Measurements from ENCODE around the gene LMAN2.

LMAN2 gene

DNA sequence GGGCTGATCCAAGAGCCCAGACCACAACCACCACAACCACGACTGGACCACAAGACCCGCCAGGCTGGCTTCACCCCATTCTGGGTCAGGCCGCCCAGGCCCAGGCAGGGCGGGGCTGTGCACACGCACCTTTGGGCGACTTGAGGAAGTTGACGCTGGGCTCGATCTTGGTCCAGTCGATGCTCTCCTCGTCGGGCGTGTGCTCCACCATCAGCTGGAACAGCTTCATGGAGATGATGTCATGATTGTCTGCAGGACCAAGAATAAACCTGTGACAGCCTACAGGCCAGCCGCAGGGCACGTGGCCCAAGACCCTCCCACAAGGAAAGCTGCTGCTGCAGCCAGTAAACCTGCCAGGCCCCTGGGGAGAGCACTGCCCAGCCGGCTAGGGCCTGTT lies 17.3 kb downstream of the LMAN2 start:
- H3K4me3 ChIP-seq (ENCODE audit: low read depth, low read length) = no peak overlapping the region
- peaks cover 68% of the 10 kb centered on the region for H3K36me3 ChIP-seq
- DNase-seq = peak; percentile 93
- TF ChIP-seq CTCF (IDR thresholded peaks at IDR 0.05; ENCODE audit: low read depth, low read length) = no peak
- H3K27me3 ChIP-seq = no peaks in the 10 kb centered on the region
- peaks cover 18% of the 10 kb centered on the region for H3K4me1 ChIP-seq
- H3K9me3 ChIP-seq = no peaks in the 10 kb centered on the region

- H3K4me3 ChIP-seq (ENCODE audit: low read depth, low read length) = no peak overlapping the region
- no peak for TF ChIP-seq CTCF (IDR thresholded peaks at IDR 0.05; ENCODE audit: low read depth, low read length)
- H3K9me3 ChIP-seq = no peaks in the 10 kb centered on the region
- DNase-seq = no peak
- H3K27me3 ChIP-seq = no peaks in the 10 kb centered on the region
- peaks cover 18% of the 10 kb centered on the region for H3K4me1 ChIP-seq
- H3K36me3 ChIP-seq = peaks cover 66% of the 10 kb centered on the region
Observed at GRCh38 chr5:177333420-177334154, 17.9 kb downstream of the LMAN2 start.

GRCh38 chr5:177332896-177333260 lies 18.6 kb downstream of the LMAN2 start:
- no peak overlapping the region for H3K4me3 ChIP-seq (ENCODE audit: low read depth, low read length)
- no peaks in the 10 kb centered on the region for H3K27me3 ChIP-seq
- H3K9me3 ChIP-seq = no peaks in the 10 kb centered on the region
- H3K36me3 ChIP-seq = peaks cover 59% of the 10 kb centered on the region
- DNase-seq = peak; percentile 22
- TF ChIP-seq CTCF (IDR thresholded peaks at IDR 0.05; ENCODE audit: low read depth, low read length) = no peak
- peaks cover 18% of the 10 kb centered on the region for H3K4me1 ChIP-seq

- Histone ChIP-seq H3K9me3 (no peaks in the 10 kb centered on the region), H3K4me1 (peaks cover 18% of the 10 kb centered on the region), H3K4me3 (ENCODE audit: low read depth, low read length) (no peak overlapping the region), H3K36me3 (peaks cover 53% of the 10 kb centered on the region), H3K27me3 (no peaks in the 10 kb centered on the region)
- no peak for DNase-seq
- TF ChIP-seq CTCF (IDR thresholded peaks at IDR 0.05; ENCODE audit: low read depth, low read length) = no peak
Observed at GRCh38 chr5:177332031-177332895, 19.2 kb downstream of the LMAN2 start.

- Histone ChIP-seq H3K4me3 (ENCODE audit: low read depth, low read length) (no peak overlapping the region), H3K9me3 (no peaks in the 10 kb centered on the region), H3K4me1 (peaks cover 18% of the 10 kb centered on the region), H3K36me3 (peaks cover 46% of the 10 kb centered on the region), H3K27me3 (no peaks in the 10 kb centered on the region)
- no peak for TF ChIP-seq CTCF (IDR thresholded peaks at IDR 0.05; ENCODE audit: low read depth, low read length)
- DNase-seq = no peak
Observed at GRCh38 chr5:177330991-177331842, 20.3 kb downstream of the LMAN2 start.
